ENCODE data around the gene MAN2A1.

MAN2A1 gene

DNA sequence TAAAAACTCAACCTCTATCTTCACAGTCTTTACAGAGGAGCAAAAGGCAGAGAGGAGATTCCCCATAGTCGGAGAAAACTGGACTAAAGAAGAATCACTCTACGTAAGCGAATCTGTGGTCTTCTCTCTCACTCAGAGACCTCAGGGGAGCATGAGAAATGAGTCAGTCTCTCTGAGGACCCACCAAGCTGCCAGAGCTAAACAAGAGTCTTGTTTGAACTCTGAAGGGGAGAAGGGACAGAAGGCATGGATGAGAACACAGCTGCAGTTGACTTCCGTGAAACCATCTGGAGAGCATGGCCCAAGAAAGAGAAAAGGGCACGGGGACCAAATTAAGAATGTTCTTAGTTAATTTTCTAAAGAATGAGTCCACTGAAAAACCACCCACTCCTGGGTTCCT is 12.8 kb upstream of the MAN2A1 start:
- Histone ChIP-seq H3K9me3 (replicated peaks; ENCODE audit: insufficient read depth, low read length) (no peaks in the 10 kb centered on the region), H3K4me1 (ENCODE audit: low read length) (peaks cover 9% of the 10 kb centered on the region; the same call in 1 of the 2 replicates), H3K9me2 (replicated peaks; ENCODE audit: insufficient read depth, low read length) (no peaks in the 10 kb centered on the region), H3K27me3 (replicated peaks; ENCODE audit: insufficient read depth, low read length) (no peaks in the 10 kb centered on the region), H3K9ac (ENCODE audit: low read length) (no peak overlapping the region), H3K27ac (ENCODE audit: low read length) (no peak overlapping the region), H3K79me2 (ENCODE audit: low read length) (no peaks in the 10 kb centered on the region), H3K4me2 (ENCODE audit: low read depth, low read length) (no peak overlapping the region), H3K36me3 (replicated peaks; ENCODE audit: insufficient read depth, low read length) (no peaks in the 10 kb centered on the region), H4K20me1 (ENCODE audit: insufficient read depth, low read length) (no peaks in the 10 kb centered on the region), H2AFZ (ENCODE audit: low read length) (no peak overlapping the region), H3F3A (ENCODE audit: insufficient read depth, low read length) (no peaks in the 10 kb centered on the region), H3K4me3 (ENCODE audit: low read length) (no peak overlapping the region)
- no peak for DNase-seq
- TF ChIP-seq EZH2phosphoT487 (IDR thresholded peaks at IDR 0.05; ENCODE audit: low read length) (no peak), CTCF (IDR thresholded peaks at IDR 0.05; ENCODE audit: low read length) (no peak), EZH2 (optimal IDR thresholded peaks at IDR 0.05; ENCODE audit: low read depth, low read length) (no peak)

- no peaks in the 10 kb centered on the region for H3K27me3 ChIP-seq (replicated peaks; ENCODE audit: insufficient read depth, low read length)
- no peaks in the 10 kb centered on the region for H3F3A ChIP-seq (ENCODE audit: insufficient read depth, low read length)
- peaks cover 9% of the 10 kb centered on the region; the same call in 1 of the 2 replicates for H3K4me1 ChIP-seq (ENCODE audit: low read length)
- H3K9me3 ChIP-seq (replicated peaks; ENCODE audit: insufficient read depth, low read length), result no peaks in the 10 kb centered on the region
- H2AFZ ChIP-seq (ENCODE audit: low read length), result no peak overlapping the region
- H3K79me2 ChIP-seq (ENCODE audit: low read length), result no peaks in the 10 kb centered on the region
- H3K9me2 ChIP-seq (replicated peaks; ENCODE audit: insufficient read depth, low read length), result no peaks in the 10 kb centered on the region
- H3K36me3 ChIP-seq (replicated peaks; ENCODE audit: insufficient read depth, low read length), result no peaks in the 10 kb centered on the region
- no peak for DNase-seq
- no peak overlapping the region for H3K4me2 ChIP-seq (ENCODE audit: low read depth, low read length)
- no peak overlapping the region for H3K4me3 ChIP-seq (ENCODE audit: low read length)
- H3K9ac ChIP-seq (ENCODE audit: low read length), result no peak overlapping the region
- no peak for TF ChIP-seq EZH2phosphoT487 (IDR thresholded peaks at IDR 0.05; ENCODE audit: low read length)
- TF ChIP-seq CTCF (IDR thresholded peaks at IDR 0.05; ENCODE audit: low read length), result no peak
- TF ChIP-seq EZH2 (optimal IDR thresholded peaks at IDR 0.05; ENCODE audit: low read depth, low read length), result no peak
- no peaks in the 10 kb centered on the region for H4K20me1 ChIP-seq (ENCODE audit: insufficient read depth, low read length)
- H3K27ac ChIP-seq (ENCODE audit: low read length), result no peak overlapping the region
Measured at GRCh38 chr5:109678447-109678846, 11.3 kb upstream of the MAN2A1 start.

GRCh38 chr5:109681763-109682162 is 8.0 kb upstream of the MAN2A1 start:
- H3K4me2 ChIP-seq (ENCODE audit: low read depth, low read length), result no peak overlapping the region
- no peak overlapping the region for H3K27ac ChIP-seq (ENCODE audit: low read length)
- no peaks in the 10 kb centered on the region for H3K36me3 ChIP-seq (replicated peaks; ENCODE audit: insufficient read depth, low read length)
- H3F3A ChIP-seq (ENCODE audit: insufficient read depth, low read length), result no peaks in the 10 kb centered on the region
- H3K4me1 ChIP-seq (ENCODE audit: low read length), result 0 out of 2 replicates have a peak, but pooled peaks cover 2% of the 10 kb centered on the region
- no peak overlapping the region for H3K9ac ChIP-seq (ENCODE audit: low read length)
- no peaks in the 10 kb centered on the region for H3K9me2 ChIP-seq (replicated peaks; ENCODE audit: insufficient read depth, low read length)
- DNase-seq, result no peak
- H3K27me3 ChIP-seq (replicated peaks; ENCODE audit: insufficient read depth, low read length), result no peaks in the 10 kb centered on the region
- H3K79me2 ChIP-seq (ENCODE audit: low read length), result no peaks in the 10 kb centered on the region
- no peak overlapping the region for H3K4me3 ChIP-seq (ENCODE audit: low read length)
- H4K20me1 ChIP-seq (ENCODE audit: insufficient read depth, low read length), result no peaks in the 10 kb centered on the region
- no peaks in the 10 kb centered on the region for H3K9me3 ChIP-seq (replicated peaks; ENCODE audit: insufficient read depth, low read length)
- TF ChIP-seq EZH2 (optimal IDR thresholded peaks at IDR 0.05; ENCODE audit: low read depth, low read length) (no peak), CTCF (IDR thresholded peaks at IDR 0.05; ENCODE audit: low read length) (no peak), EZH2phosphoT487 (IDR thresholded peaks at IDR 0.05; ENCODE audit: low read length) (no peak)
- H2AFZ ChIP-seq (ENCODE audit: low read length), result no peak overlapping the region

Measured in MM.1S (cell line).